GM23338 (cell line): Measurements from ENCODE around the gene CLCNKA. TPM values are rescaled to one million over a fixed set of nuclear protein-coding genes. Genes with fewer than 3 reads are reported as not detected.
A peak's percentile ranks its signal among the peaks of the same experiment; 100 is the strongest.

Source experiments
- ATAC-seq: fragments of 200-7000 bp; cut with Tn5 transposase; 3 replicates; pipeline ENCODE4 v1.9.1; 2020
- DNase-seq: peaks from one replicate; pipeline ENCODE4 v3.0.0-alpha.2; 2015; ENCODE audit warnings: low spot score
- H2AFZ ChIP-seq: fragments of 200-600 bp; sonication (generic); 2 replicates; pipeline ENCODE4 v1.8.0; 2016; ENCODE audit warnings: antibody characterized with exemption, mild to moderate bottlenecking, moderate library complexity
- H3F3A ChIP-seq: fragments of 200-600 bp; sonication (generic); replicated peaks from 2 replicates; pipeline ENCODE4 v1.8.0; 2017; ENCODE audit warnings: antibody characterized with exemption, mixed run types, low read depth
- H3K27ac ChIP-seq: fragments of 200-600 bp; sonication (generic); 2 replicates; pipeline ENCODE4 v1.6.1; 2016; ENCODE audit warnings: low read depth
- H3K27me3 ChIP-seq: fragments of 200-600 bp; sonication (generic); 2 replicates; pipeline ENCODE4 v1.8.0; 2016; ENCODE audit warnings: mild to moderate bottlenecking, mixed run types, moderate library complexity; ENCODE audit not compliant: insufficient read depth
- H3K36me3 ChIP-seq: fragments of 200-600 bp; sonication (generic); 2 replicates; pipeline ENCODE4 v1.8.0; 2016; ENCODE audit warnings: mild to moderate bottlenecking; ENCODE audit not compliant: insufficient read depth
- H3K4me1 ChIP-seq: fragments of 200-600 bp; sonication (generic); 2 replicates; pipeline ENCODE4 v1.8.0; 2016; ENCODE audit warnings: mild to moderate bottlenecking, moderate library complexity; ENCODE audit not compliant: insufficient read depth
- H3K4me2 ChIP-seq: fragments of 200-600 bp; sonication (generic); 2 replicates; pipeline ENCODE4 v1.7.1; 2017; ENCODE audit warnings: mixed run types
- H3K4me3 ChIP-seq: fragments of 200-600 bp; sonication (generic); 2 replicates; pipeline ENCODE4 v1.6.1; 2016; ENCODE audit warnings: mixed run types
- H3K79me2 ChIP-seq: fragments of 200-600 bp; sonication (generic); replicated peaks from 2 replicates; pipeline ENCODE4 v1.8.0; 2017; ENCODE audit warnings: mild to moderate bottlenecking; ENCODE audit not compliant: insufficient read depth
- H3K9me2 ChIP-seq: fragments of 200-600 bp; sonication (generic); 2 replicates; pipeline ENCODE4 v1.8.0; 2017; ENCODE audit not compliant: insufficient read depth
- H4K20me1 ChIP-seq: fragments of 200-600 bp; sonication (generic); replicated peaks from 2 replicates; pipeline ENCODE4 v1.8.0; 2017; ENCODE audit warnings: mild to moderate bottlenecking; ENCODE audit not compliant: insufficient read depth
- H3K27ac Mint-ChIP-seq: 2 replicates; pipeline ENCODE4 v1.8.0; 2020; ENCODE audit warnings: inconsistent platforms, mild to moderate bottlenecking, moderate library complexity, mixed read lengths
- H3K27me3 Mint-ChIP-seq: 3 replicates; pipeline ENCODE4 v1.8.0; 2022; ENCODE audit warnings: low read depth, mild to moderate bottlenecking, moderate library complexity, mixed read lengths, inconsistent platforms; ENCODE audit not compliant: insufficient read depth, poor library complexity
- H3K36me3 Mint-ChIP-seq: 3 replicates; pipeline ENCODE4 v1.8.0; 2021; ENCODE audit warnings: low read depth, mild to moderate bottlenecking, inconsistent platforms, moderate library complexity, mixed read lengths
- H3K4me1 Mint-ChIP-seq: 3 replicates; pipeline ENCODE4 v1.8.0; 2020; ENCODE audit warnings: mild to moderate bottlenecking, inconsistent platforms, mixed read lengths
- H3K4me3 Mint-ChIP-seq: 3 replicates; pipeline ENCODE4 v1.8.0; 2021; ENCODE audit warnings: moderate library complexity, mild to moderate bottlenecking, inconsistent platforms, mixed read lengths
- H3K9me3 Mint-ChIP-seq: 3 replicates; pipeline ENCODE4 v1.8.0; 2020; ENCODE audit warnings: moderate library complexity, mild to moderate bottlenecking, inconsistent platforms, mixed read lengths
- CREB1 ChIP-seq: fragments of 250-450 bp; sonication (Bioruptor Pico); IDR thresholded peaks from 2 replicates; pipeline ENCODE4 v1.5.0; 2020; ENCODE audit warnings: low read depth, mild to moderate bottlenecking, moderate library complexity
- EZH2 ChIP-seq: fragments of 200-600 bp; sonication (generic); IDR thresholded peaks from one replicate; pipeline ENCODE4 v1.8.0; 2017; ENCODE audit warnings: antibody characterized with exemption, mild to moderate bottlenecking, low read depth; ENCODE audit not compliant: unreplicated experiment
- EZH2phosphoT487 ChIP-seq: fragments of 200-600 bp; sonication (generic); IDR thresholded peaks from one replicate; pipeline ENCODE4 v1.8.1; 2018; ENCODE audit warnings: antibody characterized with exemption; ENCODE audit not compliant: unreplicated experiment
- JUNB ChIP-seq: IDR thresholded peaks from one replicate; pipeline ENCODE4 v1.6.1; 2016; ENCODE audit warnings: antibody characterized with exemption; ENCODE audit not compliant: unreplicated experiment
- NANOG ChIP-seq: IDR thresholded peaks from 2 replicates; pipeline ENCODE4 v1.6.1; 2016; ENCODE audit warnings: antibody characterized with exemption, borderline replicate concordance
- ZNF114 ChIP-seq: fragments of 250-450 bp; sonication (Bioruptor Pico); IDR thresholded peaks from 2 replicates; pipeline ENCODE4 v1.5.0; 2020; ENCODE audit warnings: mild to moderate bottlenecking, moderate library complexity
- ZNF331 ChIP-seq: fragments of 250-450 bp; sonication (Bioruptor Pico); IDR thresholded peaks from 2 replicates; pipeline ENCODE4 v1.5.0; 2020; ENCODE audit warnings: low read depth, mild to moderate bottlenecking, moderate library complexity
- polyA plus RNA-seq: library from polyadenylated mRNA; unstranded; fragments of >200 nt; fragmentation: Nextera tagmentation; extraction: Ambion mirVana; gene quantifications from 2 replicates; pipeline ENCODE4 v1.2.1, GENCODE V29; 2016
- total RNA-seq: library from RNA; depleted of rRNA; stranded (reverse); fragments of >200 nt; shearing (Covaris generic); gene quantifications from 2 replicates; pipeline ENCODE4 v1.2.3, GENCODE V29; 2014
- TF ChIP-seq, protein P1 (sequence below): fragments of 250-450 bp; sonication (Bioruptor Pico); IDR thresholded peaks from 2 replicates; pipeline ENCODE4 v1.5.0; 2020; ENCODE audit warnings: mild to moderate bottlenecking, moderate library complexity
- TF ChIP-seq, protein P2 (sequence below): IDR thresholded peaks from 2 replicates; pipeline ENCODE4 v1.6.1; 2016; ENCODE audit warnings: antibody characterized with exemption

The CLCNKA gene
- total and polyA plus RNA-seq, 2 experiments from 2014 or later = 0.59 to 0.76 TPM

DNA sequence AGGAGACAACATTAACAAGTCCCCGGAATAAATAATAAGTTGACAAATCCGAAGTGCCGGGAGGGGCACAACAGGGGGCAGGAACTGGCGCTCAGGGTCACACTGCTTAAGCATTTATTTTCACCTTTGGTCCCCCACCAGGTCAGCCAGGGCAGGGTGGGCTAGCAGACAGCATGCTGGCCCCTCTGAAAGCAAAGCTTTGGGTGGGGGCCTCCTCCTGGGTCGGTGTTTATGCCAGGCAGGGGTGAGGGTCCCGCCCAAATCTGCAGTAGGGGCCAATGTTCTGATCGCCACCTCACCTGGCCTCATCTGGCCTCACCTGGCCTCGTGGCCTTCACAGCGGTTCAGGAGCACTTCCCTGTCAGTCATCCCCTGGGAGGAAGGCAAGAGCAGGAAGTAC, 59.8 kb downstream of the CLCNKA start:
- TF ChIP-seq, protein P1, sequence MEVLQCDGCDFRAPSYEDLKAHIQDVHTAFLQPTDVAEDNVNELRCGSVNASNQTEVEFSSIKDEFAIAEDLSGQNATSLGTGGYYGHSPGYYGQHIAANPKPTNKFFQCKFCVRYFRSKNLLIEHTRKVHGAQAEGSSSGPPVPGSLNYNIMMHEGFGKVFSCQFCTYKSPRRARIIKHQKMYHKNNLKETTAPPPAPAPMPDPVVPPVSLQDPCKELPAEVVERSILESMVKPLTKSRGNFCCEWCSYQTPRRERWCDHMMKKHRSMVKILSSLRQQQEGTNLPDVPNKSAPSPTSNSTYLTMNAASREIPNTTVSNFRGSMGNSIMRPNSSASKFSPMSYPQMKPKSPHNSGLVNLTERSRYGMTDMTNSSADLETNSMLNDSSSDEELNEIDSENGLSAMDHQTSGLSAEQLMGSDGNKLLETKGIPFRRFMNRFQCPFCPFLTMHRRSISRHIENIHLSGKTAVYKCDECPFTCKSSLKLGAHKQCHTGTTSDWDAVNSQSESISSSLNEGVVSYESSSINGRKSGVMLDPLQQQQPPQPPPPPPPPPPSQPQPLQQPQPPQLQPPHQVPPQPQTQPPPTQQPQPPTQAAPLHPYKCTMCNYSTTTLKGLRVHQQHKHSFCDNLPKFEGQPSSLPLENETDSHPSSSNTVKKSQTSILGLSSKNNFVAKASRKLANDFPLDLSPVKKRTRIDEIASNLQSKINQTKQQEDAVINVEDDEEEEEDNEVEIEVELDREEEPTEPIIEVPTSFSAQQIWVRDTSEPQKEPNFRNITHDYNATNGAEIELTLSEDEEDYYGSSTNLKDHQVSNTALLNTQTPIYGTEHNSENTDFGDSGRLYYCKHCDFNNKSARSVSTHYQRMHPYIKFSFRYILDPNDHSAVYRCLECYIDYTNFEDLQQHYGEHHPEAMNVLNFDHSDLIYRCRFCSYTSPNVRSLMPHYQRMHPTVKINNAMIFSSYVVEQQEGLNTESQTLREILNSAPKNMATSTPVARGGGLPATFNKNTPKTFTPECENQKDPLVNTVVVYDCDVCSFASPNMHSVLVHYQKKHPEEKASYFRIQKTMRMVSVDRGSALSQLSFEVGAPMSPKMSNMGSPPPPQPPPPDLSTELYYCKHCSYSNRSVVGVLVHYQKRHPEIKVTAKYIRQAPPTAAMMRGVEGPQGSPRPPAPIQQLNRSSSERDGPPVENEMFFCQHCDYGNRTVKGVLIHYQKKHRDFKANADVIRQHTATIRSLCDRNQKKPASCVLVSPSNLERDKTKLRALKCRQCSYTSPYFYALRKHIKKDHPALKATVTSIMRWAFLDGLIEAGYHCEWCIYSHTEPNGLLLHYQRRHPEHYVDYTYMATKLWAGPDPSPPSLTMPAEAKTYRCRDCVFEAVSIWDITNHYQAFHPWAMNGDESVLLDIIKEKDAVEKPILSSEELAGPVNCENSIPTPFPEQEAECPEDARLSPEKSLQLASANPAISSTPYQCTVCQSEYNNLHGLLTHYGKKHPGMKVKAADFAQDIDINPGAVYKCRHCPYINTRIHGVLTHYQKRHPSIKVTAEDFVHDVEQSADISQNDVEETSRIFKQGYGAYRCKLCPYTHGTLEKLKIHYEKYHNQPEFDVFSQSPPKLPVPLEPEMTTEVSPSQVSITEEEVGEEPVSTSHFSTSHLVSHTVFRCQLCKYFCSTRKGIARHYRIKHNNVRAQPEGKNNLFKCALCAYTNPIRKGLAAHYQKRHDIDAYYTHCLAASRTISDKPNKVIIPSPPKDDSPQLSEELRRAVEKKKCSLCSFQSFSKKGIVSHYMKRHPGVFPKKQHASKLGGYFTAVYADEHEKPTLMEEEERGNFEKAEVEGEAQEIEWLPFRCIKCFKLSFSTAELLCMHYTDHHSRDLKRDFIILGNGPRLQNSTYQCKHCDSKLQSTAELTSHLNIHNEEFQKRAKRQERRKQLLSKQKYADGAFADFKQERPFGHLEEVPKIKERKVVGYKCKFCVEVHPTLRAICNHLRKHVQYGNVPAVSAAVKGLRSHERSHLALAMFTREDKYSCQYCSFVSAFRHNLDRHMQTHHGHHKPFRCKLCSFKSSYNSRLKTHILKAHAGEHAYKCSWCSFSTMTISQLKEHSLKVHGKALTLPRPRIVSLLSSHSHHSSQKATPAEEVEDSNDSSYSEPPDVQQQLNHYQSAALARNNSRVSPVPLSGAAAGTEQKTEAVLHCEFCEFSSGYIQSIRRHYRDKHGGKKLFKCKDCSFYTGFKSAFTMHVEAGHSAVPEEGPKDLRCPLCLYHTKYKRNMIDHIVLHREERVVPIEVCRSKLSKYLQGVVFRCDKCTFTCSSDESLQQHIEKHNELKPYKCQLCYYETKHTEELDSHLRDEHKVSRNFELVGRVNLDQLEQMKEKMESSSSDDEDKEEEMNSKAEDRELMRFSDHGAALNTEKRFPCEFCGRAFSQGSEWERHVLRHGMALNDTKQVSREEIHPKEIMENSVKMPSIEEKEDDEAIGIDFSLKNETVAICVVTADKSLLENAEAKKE (CRISPR knock-in tag) = no peak
- TF ChIP-seq ZNF331 (CRISPR knock-in tag) (no peak), ZNF114 (CRISPR knock-in tag) (no peak), CREB1 (CRISPR knock-in tag) (no peak), EZH2 (no peak), NANOG (no peak), EZH2phosphoT487 (no peak), JUNB (no peak)
- TF ChIP-seq, protein P2, sequence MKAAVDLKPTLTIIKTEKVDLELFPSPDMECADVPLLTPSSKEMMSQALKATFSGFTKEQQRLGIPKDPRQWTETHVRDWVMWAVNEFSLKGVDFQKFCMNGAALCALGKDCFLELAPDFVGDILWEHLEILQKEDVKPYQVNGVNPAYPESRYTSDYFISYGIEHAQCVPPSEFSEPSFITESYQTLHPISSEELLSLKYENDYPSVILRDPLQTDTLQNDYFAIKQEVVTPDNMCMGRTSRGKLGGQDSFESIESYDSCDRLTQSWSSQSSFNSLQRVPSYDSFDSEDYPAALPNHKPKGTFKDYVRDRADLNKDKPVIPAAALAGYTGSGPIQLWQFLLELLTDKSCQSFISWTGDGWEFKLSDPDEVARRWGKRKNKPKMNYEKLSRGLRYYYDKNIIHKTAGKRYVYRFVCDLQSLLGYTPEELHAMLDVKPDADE = no peak
- H3K4me2 ChIP-seq = no peak overlapping the region
- H3K4me1 ChIP-seq = no peaks in the 10 kb centered on the region
- H3K36me3 ChIP-seq = no peaks in the 10 kb centered on the region
- no peak for DNase-seq
- Mint-ChIP-seq H3K4me3 (no peak overlapping the region), H3K9me3 (no peaks in the 10 kb centered on the region), H3K27ac (no peak overlapping the region), H3K36me3 (no peaks in the 10 kb centered on the region), H3K27me3 (peaks cover 10% of the 10 kb centered on the region), H3K4me1 (peaks cover 4% of the 10 kb centered on the region; the same call in 2 of the 3 replicates)
- H3K79me2 ChIP-seq = no peaks in the 10 kb centered on the region
- H3K27me3 ChIP-seq = no peaks in the 10 kb centered on the region
- peak overlapping the region; percentile 89 for H2AFZ ChIP-seq
- no peaks in the 10 kb centered on the region for H3F3A ChIP-seq
- H4K20me1 ChIP-seq = no peaks in the 10 kb centered on the region
- no peak overlapping the region for H3K4me3 ChIP-seq
- H3K27ac ChIP-seq = no peak overlapping the region
- ATAC-seq = no peak
- H3K9me2 ChIP-seq = no peaks in the 10 kb centered on the region
